ENCODE measurements around the gene PCNX2.

DNA sequence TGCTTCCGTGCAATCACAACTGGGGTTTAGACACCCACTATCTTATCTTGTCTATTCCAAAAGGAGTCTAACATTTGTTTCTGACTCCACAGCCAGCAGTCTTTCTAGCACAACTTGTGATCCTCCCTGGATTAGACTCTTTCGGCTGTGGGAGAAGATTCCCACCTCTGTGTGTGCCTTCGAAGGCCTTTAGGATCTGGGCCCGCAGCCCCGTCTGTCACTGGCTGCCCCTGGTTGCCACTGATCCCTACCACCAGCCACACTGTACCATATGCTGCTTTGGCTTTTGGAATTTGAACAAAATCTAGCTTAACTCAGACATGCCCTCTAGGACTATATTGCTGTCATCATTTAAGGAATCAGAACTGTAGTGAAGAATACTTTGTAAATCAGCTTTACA, 327.1 kb downstream of the PCNX2 start:
- TF ChIP-seq, protein P1, sequence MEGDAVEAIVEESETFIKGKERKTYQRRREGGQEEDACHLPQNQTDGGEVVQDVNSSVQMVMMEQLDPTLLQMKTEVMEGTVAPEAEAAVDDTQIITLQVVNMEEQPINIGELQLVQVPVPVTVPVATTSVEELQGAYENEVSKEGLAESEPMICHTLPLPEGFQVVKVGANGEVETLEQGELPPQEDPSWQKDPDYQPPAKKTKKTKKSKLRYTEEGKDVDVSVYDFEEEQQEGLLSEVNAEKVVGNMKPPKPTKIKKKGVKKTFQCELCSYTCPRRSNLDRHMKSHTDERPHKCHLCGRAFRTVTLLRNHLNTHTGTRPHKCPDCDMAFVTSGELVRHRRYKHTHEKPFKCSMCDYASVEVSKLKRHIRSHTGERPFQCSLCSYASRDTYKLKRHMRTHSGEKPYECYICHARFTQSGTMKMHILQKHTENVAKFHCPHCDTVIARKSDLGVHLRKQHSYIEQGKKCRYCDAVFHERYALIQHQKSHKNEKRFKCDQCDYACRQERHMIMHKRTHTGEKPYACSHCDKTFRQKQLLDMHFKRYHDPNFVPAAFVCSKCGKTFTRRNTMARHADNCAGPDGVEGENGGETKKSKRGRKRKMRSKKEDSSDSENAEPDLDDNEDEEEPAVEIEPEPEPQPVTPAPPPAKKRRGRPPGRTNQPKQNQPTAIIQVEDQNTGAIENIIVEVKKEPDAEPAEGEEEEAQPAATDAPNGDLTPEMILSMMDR (IDR thresholded peaks at IDR 0.05) = no peak
- TF ChIP-seq EP300 (IDR thresholded peaks at IDR 0.05) (no peak), POLR2A (IDR thresholded peaks at IDR 0.05) (no peak)
